DOHH2 (cell line): ENCODE measurements around the gene SH3RF3.
A peak's percentile ranks its signal among the peaks of the same experiment; 100 is the strongest.

Experiments used
- H3F3A ChIP-seq: fragments of 200-600 bp; sonication (generic), shearing (Covaris generic); 2 replicates; pipeline ENCODE4 v1.6.0; 2016; ENCODE audit warnings: antibody characterized with exemption, mild to moderate bottlenecking; ENCODE audit not compliant: control insufficient read depth, insufficient read depth
- H3K27ac ChIP-seq: fragments of 200-600 bp; sonication (generic); 2 replicates; pipeline ENCODE4 v1.5.1; 2014; ENCODE audit warnings: low read depth, mild to moderate bottlenecking, low read length, moderate library complexity
- H3K27me3 ChIP-seq: fragments of 200-600 bp; sonication (generic); 2 replicates; pipeline ENCODE4 v1.6.1; 2014; ENCODE audit warnings: mild to moderate bottlenecking, low read length, mixed read lengths; ENCODE audit not compliant: control insufficient read depth
- H3K36me3 ChIP-seq: fragments of 200-600 bp; sonication (generic); 2 replicates; pipeline ENCODE4 v1.6.1; 2014; ENCODE audit warnings: mild to moderate bottlenecking, low read length, moderate library complexity, mixed read lengths; ENCODE audit not compliant: control insufficient read depth
- H3K4me1 ChIP-seq: fragments of 200-600 bp; sonication (generic); 2 replicates; pipeline ENCODE4 v1.6.1; 2014; ENCODE audit warnings: mild to moderate bottlenecking, low read length, mixed read lengths; ENCODE audit not compliant: control insufficient read depth
- H3K4me2 ChIP-seq: fragments of 200-600 bp; sonication (generic); 2 replicates; pipeline ENCODE4 v1.6.0; 2014; ENCODE audit warnings: mild to moderate bottlenecking, low read length, moderate library complexity
- H3K4me3 ChIP-seq: fragments of 200-600 bp; sonication (generic); 2 replicates; pipeline ENCODE4 v1.5.1; 2014; ENCODE audit warnings: mild to moderate bottlenecking, low read length, mixed read lengths
- H3K79me2 ChIP-seq: fragments of 200-600 bp; sonication (generic); 2 replicates; pipeline ENCODE4 v1.6.1; 2014; ENCODE audit warnings: mild to moderate bottlenecking, low read length, mixed read lengths; ENCODE audit not compliant: control insufficient read depth
- H3K9me2 ChIP-seq: fragments of 200-600 bp; sonication (generic); replicated peaks from 2 replicates; pipeline ENCODE4 v1.6.1; 2014; ENCODE audit warnings: mild to moderate bottlenecking, low read length, mixed read lengths; ENCODE audit not compliant: control insufficient read depth
- H3K9me3 ChIP-seq: fragments of 200-600 bp; sonication (generic); 2 replicates; pipeline ENCODE4 v1.6.1; 2014; ENCODE audit warnings: antibody characterized with exemption, low read length, mixed read lengths; ENCODE audit not compliant: control insufficient read depth, insufficient read depth
- H4K20me1 ChIP-seq: fragments of 200-600 bp; sonication (generic); 2 replicates; pipeline ENCODE4 v1.6.0; 2014; ENCODE audit warnings: low read depth, mild to moderate bottlenecking, antibody characterized with exemption, low read length, moderate library complexity; ENCODE audit not compliant: control insufficient read depth, insufficient read depth
- EZH2phosphoT487 ChIP-seq: fragments of 200-600 bp; sonication (generic); IDR thresholded peaks from 2 replicates; pipeline ENCODE4 v1.6.1; 2017; ENCODE audit warnings: borderline replicate concordance, mild to moderate bottlenecking, antibody characterized with exemption, low read length, moderate library complexity, mixed read lengths
- TF ChIP-seq, protein P1 (sequence below): fragments of 200-600 bp; sonication (generic); IDR thresholded peaks from one replicate; pipeline ENCODE4 v1.5.1; 2014; ENCODE audit warnings: antibody characterized with exemption, mild to moderate bottlenecking, low read depth, low read length; ENCODE audit not compliant: poor library complexity, severe bottlenecking

Gene SH3RF3

DNA sequence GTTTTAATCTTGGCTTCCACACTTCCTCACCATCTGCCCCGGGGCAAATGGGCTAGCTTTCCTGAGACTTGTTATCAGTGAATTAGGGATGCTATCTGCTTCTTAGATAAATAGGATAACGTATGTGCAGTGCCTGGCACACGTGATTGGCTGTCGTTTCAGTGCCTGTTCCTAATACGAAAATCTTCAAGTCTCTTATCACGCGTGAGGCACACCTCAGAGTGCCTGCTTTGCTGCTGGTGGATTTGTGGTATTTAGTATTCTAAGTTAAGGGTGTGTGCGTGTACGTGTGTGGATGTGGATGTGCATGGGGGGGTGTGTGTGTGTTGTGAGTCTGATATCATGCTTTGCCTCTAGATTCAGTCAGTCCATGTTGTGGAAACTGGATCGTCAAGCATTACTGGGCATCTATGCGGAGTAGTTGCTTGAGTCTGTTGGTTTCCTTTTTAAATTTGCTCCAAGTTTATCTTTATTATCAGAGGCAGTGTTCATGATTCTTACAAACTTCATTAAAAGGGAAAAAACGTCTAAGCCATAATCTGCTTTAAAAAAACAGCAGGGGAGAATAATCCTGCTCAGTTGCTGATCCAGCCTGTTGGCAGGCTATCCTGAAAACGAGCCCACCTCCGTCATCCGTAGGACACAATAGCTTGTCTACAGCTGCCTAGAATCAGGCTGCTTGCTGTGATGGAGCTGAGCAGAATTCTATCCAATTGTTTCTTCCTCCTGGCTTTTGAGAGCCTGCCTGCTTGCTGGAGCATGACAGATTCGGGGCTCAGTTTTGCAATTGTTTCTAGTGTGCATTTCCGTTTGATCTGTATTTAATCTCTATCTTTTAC, 6.6 kb downstream of the SH3RF3 start:
- Histone ChIP-seq H3K4me1 (peaks cover 53% of the 10 kb centered on the region), H3K9me3 (no peaks in the 10 kb centered on the region), H3K36me3 (no peaks in the 10 kb centered on the region), H3K27ac (peak overlapping the region; percentile 79), H3K4me3 (peak overlapping the region; percentile 51), H4K20me1 (no peaks in the 10 kb centered on the region), H3K27me3 (no peaks in the 10 kb centered on the region), H3K79me2 (no peaks in the 10 kb centered on the region), H3F3A (peaks cover 6% of the 10 kb centered on the region; the same call in 1 of the 2 replicates), H3K9me2 (no peaks in the 10 kb centered on the region), H3K4me2 (peak overlapping the region; percentile 74)
- TF ChIP-seq EZH2phosphoT487, result no peak
- TF ChIP-seq, protein P1, sequence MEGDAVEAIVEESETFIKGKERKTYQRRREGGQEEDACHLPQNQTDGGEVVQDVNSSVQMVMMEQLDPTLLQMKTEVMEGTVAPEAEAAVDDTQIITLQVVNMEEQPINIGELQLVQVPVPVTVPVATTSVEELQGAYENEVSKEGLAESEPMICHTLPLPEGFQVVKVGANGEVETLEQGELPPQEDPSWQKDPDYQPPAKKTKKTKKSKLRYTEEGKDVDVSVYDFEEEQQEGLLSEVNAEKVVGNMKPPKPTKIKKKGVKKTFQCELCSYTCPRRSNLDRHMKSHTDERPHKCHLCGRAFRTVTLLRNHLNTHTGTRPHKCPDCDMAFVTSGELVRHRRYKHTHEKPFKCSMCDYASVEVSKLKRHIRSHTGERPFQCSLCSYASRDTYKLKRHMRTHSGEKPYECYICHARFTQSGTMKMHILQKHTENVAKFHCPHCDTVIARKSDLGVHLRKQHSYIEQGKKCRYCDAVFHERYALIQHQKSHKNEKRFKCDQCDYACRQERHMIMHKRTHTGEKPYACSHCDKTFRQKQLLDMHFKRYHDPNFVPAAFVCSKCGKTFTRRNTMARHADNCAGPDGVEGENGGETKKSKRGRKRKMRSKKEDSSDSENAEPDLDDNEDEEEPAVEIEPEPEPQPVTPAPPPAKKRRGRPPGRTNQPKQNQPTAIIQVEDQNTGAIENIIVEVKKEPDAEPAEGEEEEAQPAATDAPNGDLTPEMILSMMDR, result no peak

DNA sequence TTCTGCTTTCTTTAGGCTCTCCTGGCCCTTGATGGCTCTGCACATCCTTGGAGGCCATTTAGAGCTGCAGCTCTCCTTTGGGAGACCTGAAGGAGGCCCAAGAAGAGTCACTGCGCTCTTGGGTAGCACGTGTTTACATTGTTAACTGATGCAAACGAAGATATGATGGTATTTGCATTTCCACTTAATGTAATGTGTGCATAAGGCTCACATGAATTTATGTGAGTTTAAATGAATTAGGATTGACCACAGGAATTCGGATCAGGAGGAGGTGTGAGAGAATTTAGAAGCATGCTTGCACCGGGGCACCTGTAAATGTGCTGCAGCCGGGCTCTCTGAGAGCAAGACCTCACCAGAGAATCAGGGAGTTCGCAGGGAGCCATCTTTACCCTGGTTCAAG, 7.5 kb downstream of the SH3RF3 start:
- TF ChIP-seq, protein P1, result no peak
- no peak for TF ChIP-seq EZH2phosphoT487
- H4K20me1 ChIP-seq, result no peaks in the 10 kb centered on the region
- no peaks in the 10 kb centered on the region for H3K79me2 ChIP-seq
- peaks cover 53% of the 10 kb centered on the region for H3K4me1 ChIP-seq
- no peaks in the 10 kb centered on the region for H3K9me3 ChIP-seq
- peak overlapping the region; percentile 79 for H3K27ac ChIP-seq
- H3K27me3 ChIP-seq, result no peaks in the 10 kb centered on the region
- peak overlapping the region; percentile 74 for H3K4me2 ChIP-seq
- peak overlapping the region; percentile 51 for H3K4me3 ChIP-seq
- H3F3A ChIP-seq, result peaks cover 6% of the 10 kb centered on the region; the same call in 1 of the 2 replicates
- H3K36me3 ChIP-seq, result no peaks in the 10 kb centered on the region
- H3K9me2 ChIP-seq, result no peaks in the 10 kb centered on the region

DNA sequence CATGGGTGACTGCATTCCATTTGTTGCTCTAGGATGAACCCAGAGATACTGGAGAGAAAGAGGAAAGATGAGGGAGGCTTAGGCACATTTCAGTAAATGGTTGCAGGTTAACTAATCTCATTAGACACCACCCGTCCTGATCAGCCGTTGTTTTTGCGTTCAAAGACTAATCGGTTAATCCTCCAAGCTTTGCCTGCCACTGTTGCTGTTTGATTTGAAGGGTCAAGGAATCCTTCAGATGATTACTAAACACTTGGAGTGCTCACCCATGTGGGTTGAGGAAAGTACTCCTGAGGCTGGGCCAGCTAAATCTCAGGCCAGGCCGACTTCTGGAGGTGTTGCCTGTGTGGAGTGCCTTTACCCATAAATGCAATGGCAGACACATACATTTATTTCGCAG, 8.6 kb downstream of the SH3RF3 start:
- Histone ChIP-seq H3K27ac (no peak overlapping the region), H3K4me1 (peaks cover 53% of the 10 kb centered on the region)

More for the DNA sequence above, 8.6 kb downstream of the SH3RF3 start:
- Histone ChIP-seq H3K4me3 (no peak overlapping the region), H3K4me2 (no peak overlapping the region), H3K79me2 (no peaks in the 10 kb centered on the region), H3F3A (peaks cover 6% of the 10 kb centered on the region; the same call in 1 of the 2 replicates), H3K27me3 (no peaks in the 10 kb centered on the region), H3K36me3 (no peaks in the 10 kb centered on the region), H3K9me3 (no peaks in the 10 kb centered on the region), H4K20me1 (no peaks in the 10 kb centered on the region), H3K9me2 (no peaks in the 10 kb centered on the region)
- TF ChIP-seq EZH2phosphoT487, result no peak
- TF ChIP-seq, protein P1, result no peak
